ENCODE results near the gene DPH7. TPM values are rescaled to one million over a fixed set of nuclear protein-coding genes. Genes with fewer than 3 reads are reported as not detected.

The DPH7 gene
- total RNA-seq, 2 experiments from 2014 or later: 49.1 to 49.2 TPM

- Mint-ChIP-seq H3K4me3 (no peak overlapping the region), H3K4me1 (peaks cover 8% of the 10 kb centered on the region), H3K9me3 (no peaks in the 10 kb centered on the region), H3K27ac (no peak overlapping the region), H3K27me3 (no peaks in the 10 kb centered on the region), H3K36me3 (no peaks in the 10 kb centered on the region)
- POLR2A ChIA-PET: interaction anchor here (2.0 kb wide), 1 partner anchor 23 kb away, joined by 4 read pairs; the partner anchor contains the start of gene ZMYND19
- DNase-seq (no peak), ATAC-seq (ENCODE audit: low read depth) (no peak)
These were observed 35.2 kb upstream of the DPH7 start for GRCh38 chr9:137613738-137614523.

GRCh38 chr9:137613259-137613658 lies 34.5 kb upstream of the DPH7 start:
- no peak overlapping the region for H3K4me3 Mint-ChIP-seq
- POLR2A ChIA-PET: interaction anchor here (0.8 to 2.0 kb wide), 2 partner anchors 9 to 22 kb away, joined by 3 to 4 read pairs; partner anchors contain the start of gene ZMYND19
- DNase-seq: no peak
- ATAC-seq (ENCODE audit: low read depth): no peak
- no peaks in the 10 kb centered on the region for H3K27me3 Mint-ChIP-seq
- peaks cover 8% of the 10 kb centered on the region for H3K4me1 Mint-ChIP-seq
- H3K9me3 Mint-ChIP-seq: no peaks in the 10 kb centered on the region
- H3K27ac Mint-ChIP-seq: no peak overlapping the region
- H3K36me3 Mint-ChIP-seq: no peaks in the 10 kb centered on the region

- H3K4me1 Mint-ChIP-seq: peaks cover 6% of the 10 kb centered on the region
- DNase-seq (no peak), ATAC-seq (ENCODE audit: low read depth) (no peak)
- POLR2A ChIA-PET: interaction anchor here (0.8 to 2.0 kb wide), 2 partner anchors 9 to 22 kb away, joined by 3 to 4 read pairs; partner anchors contain the start of gene ZMYND19
- H3K4me3 Mint-ChIP-seq: no peak overlapping the region
- H3K36me3 Mint-ChIP-seq: no peaks in the 10 kb centered on the region
- no peaks in the 10 kb centered on the region for H3K27me3 Mint-ChIP-seq
- no peak overlapping the region for H3K27ac Mint-ChIP-seq
- no peaks in the 10 kb centered on the region for H3K9me3 Mint-ChIP-seq
These were observed 34.0 kb upstream of the DPH7 start for GRCh38 chr9:137612741-137613142.

- POLR2A ChIA-PET: no interaction called here
- H3K27me3 Mint-ChIP-seq: no peaks in the 10 kb centered on the region
- no peak overlapping the region for H3K4me3 Mint-ChIP-seq
- peaks cover 6% of the 10 kb centered on the region for H3K4me1 Mint-ChIP-seq
- H3K36me3 Mint-ChIP-seq: no peaks in the 10 kb centered on the region
- ATAC-seq (ENCODE audit: low read depth) (peak; percentile 23), DNase-seq (no peak)
- H3K9me3 Mint-ChIP-seq: no peaks in the 10 kb centered on the region
- peak overlapping the region; percentile 7 for H3K27ac Mint-ChIP-seq
These were observed 33.2 kb upstream of the DPH7 start for GRCh38 chr9:137611623-137612609.

DNA sequence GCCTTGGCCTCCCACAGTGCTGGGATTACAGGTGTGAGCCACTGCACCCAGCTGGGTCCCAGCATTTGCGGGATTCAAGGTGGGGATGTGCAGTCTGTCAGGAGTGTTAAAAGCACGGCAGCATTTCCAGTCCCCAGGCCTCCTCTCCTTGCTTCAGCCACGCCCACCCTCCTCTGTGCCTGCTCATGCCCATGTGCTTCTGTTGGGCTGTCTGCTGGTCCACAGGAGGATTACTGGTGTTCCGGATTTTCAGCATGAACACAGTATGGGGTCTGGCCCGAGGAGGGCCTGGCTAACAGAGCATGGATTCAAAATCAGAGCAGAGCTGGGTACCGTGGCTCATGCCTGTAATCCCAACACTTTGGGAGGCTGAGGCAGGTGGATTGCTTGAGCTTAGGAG lies 32.2 kb upstream of the DPH7 start:
- ATAC-seq (ENCODE audit: low read depth) (no peak), DNase-seq (no peak)
- Mint-ChIP-seq H3K4me3 (no peak overlapping the region), H3K27me3 (no peaks in the 10 kb centered on the region), H3K27ac (peak overlapping the region; percentile 7), H3K36me3 (no peaks in the 10 kb centered on the region), H3K9me3 (no peaks in the 10 kb centered on the region), H3K4me1 (peaks cover 8% of the 10 kb centered on the region)
- POLR2A ChIA-PET: interaction anchor here (1.3 kb wide), 1 partner anchor 8 kb away, joined by 4 read pairs; the partner anchor contains the start of gene EHMT1

DNA sequence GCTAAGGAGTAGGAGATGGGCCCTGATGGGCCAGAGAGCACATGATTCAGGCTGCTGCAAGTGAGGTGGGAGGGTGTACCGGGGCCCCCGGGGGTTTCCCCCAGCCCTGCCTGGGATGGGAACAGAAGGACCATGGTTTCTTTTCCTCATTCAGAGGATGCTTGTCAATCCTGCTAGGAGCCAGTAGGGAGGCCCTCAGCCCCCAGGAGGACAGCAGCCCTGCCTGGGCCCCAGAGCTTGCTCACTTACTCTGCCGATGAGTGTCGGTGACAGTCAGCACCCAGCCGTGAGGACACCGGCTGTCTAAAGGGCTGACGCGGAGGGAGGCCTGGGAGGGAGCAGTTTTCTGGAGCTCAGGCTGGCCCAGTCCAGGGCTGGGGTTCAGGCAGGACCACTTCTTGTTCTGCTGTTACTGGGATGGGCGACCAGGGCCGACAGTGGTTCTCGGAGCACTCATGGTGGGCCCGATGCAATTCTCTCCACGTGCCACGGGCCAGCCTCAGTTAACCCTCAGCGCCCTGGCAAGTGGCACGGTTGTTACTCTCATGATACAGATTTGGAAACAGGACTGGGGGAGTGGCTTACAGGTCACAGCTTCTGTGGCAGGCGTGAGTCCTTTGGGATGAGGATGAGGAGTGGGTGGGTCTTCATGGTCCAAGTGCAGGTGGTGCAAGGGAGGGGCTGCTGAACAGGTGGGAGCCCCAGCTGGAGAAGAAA lies 28.6 kb upstream of the DPH7 start:
- DNase-seq: no peak
- Mint-ChIP-seq H3K27me3 (peaks cover 2% of the 10 kb centered on the region), H3K4me1 (peaks cover 18% of the 10 kb centered on the region), H3K36me3 (no peaks in the 10 kb centered on the region), H3K4me3 (peak overlapping the region; percentile 83), H3K27ac (no peak overlapping the region), H3K9me3 (no peaks in the 10 kb centered on the region)
- no peak for ATAC-seq (ENCODE audit: low read depth)
- POLR2A ChIA-PET: interaction anchor here (0.6 to 2.4 kb wide), 3 partner anchors 8 to 15 kb away, joined by 3 to 16 read pairs (median 3); partner anchors contain the start of gene EHMT1

GRCh38 chr9:137606734-137607138 lies 28.0 kb upstream of the DPH7 start:
- Mint-ChIP-seq H3K36me3 (no peaks in the 10 kb centered on the region), H3K27ac (no peak overlapping the region), H3K4me3 (peak overlapping the region; percentile 83), H3K4me1 (peaks cover 18% of the 10 kb centered on the region), H3K9me3 (no peaks in the 10 kb centered on the region), H3K27me3 (peaks cover 2% of the 10 kb centered on the region)
- DNase-seq: no peak
- ATAC-seq (ENCODE audit: low read depth): no peak
- POLR2A ChIA-PET: interaction anchor here (2.4 kb wide), 1 partner anchor 12 kb away, joined by 16 read pairs; the partner anchor contains the start of gene EHMT1

DNA sequence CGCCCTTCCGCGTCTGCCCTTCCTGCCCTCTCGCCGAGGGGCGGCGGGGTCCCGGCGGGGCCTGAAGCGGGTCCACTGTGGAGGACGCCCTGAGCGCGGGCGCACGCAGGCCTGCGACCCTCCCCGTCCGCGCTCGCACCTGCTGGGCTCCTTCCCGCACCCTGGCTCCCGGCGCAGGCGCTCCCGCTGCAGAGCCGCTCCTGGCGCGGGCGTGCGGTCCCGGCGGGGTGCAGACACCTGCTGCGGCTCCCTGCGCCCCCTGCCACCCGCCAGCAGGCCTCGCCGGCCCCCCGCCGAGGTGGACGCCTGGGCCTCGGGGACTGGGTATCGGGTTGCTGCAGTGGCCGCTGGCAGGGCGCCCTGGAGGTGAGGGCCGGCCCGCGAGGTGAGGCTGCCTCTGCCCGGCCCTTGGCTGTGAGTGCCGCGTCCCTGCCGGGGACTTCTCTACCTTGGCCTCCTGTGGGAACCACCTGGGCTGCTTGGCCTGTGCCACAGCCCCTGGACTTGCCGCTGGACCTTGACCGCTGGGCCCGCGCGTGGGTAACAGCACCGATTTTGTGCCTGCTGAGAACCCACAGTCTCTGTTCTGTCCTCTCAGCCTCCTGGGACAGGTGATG lies 27.4 kb upstream of the DPH7 start:
- no peak for DNase-seq
- peaks cover 16% of the 10 kb centered on the region for H3K4me1 Mint-ChIP-seq
- peak overlapping the region; percentile 83 for H3K4me3 Mint-ChIP-seq
- POLR2A ChIA-PET: interaction anchor here (1.4 to 2.4 kb wide), 2 partner anchors 13 kb away, joined by 8 to 16 read pairs; partner anchors contain the start of gene EHMT1
- H3K36me3 Mint-ChIP-seq: no peaks in the 10 kb centered on the region
- peak; percentile 7 for ATAC-seq (ENCODE audit: low read depth)
- H3K27ac Mint-ChIP-seq: peak overlapping the region; percentile 23
- H3K27me3 Mint-ChIP-seq: peaks cover 2% of the 10 kb centered on the region
- no peaks in the 10 kb centered on the region for H3K9me3 Mint-ChIP-seq

- Mint-ChIP-seq H3K4me3 (peak within 1 kb of the TSS; percentile 83), H3K4me1 (peaks cover 16% of the 10 kb centered on the region), H3K36me3 (no peaks in the 10 kb centered on the region), H3K9me3 (no peaks in the 10 kb centered on the region), H3K27me3 (peaks cover 2% of the 10 kb centered on the region), H3K27ac (peak within 1 kb of the TSS; percentile 23)
- POLR2A ChIA-PET: interaction anchor here (0.5 to 1.4 kb wide), 6 partner anchors 14 to 365 kb away, joined by 3 to 8 read pairs (median 4); partner anchors contain the start of genes DPH7, EHMT1, TUBB4B and ZMYND19
- ATAC-seq (ENCODE audit: low read depth) (peak; percentile 95), DNase-seq (peak; percentile 89)
These were observed 26.6 kb upstream of the DPH7 start, which contains the start of gene ARRDC1 for GRCh38 chr9:137605121-137606004. TSS of gene ARRDC1 (plus strand) at chr9:137605686. CDS start at chr9:137605718, 32 bp downstream.

- Mint-ChIP-seq H3K36me3 (no peaks in the 10 kb centered on the region), H3K27me3 (peaks cover 2% of the 10 kb centered on the region), H3K4me1 (peaks cover 16% of the 10 kb centered on the region), H3K9me3 (no peaks in the 10 kb centered on the region), H3K4me3 (peak overlapping the region; percentile 39), H3K27ac (no peak overlapping the region)
- POLR2A ChIA-PET: interaction anchor here (1.0 to 1.4 kb wide), 4 partner anchors 14 to 364 kb away, joined by 3 to 8 read pairs (median 4); partner anchors contain the start of genes DPH7, EHMT1, TUBB4B and ZMYND19
- ATAC-seq (ENCODE audit: low read depth) (no peak), DNase-seq (no peak)
These were observed 25.8 kb upstream of the DPH7 start for GRCh38 chr9:137604345-137605086.

GRCh38 chr9:137603879-137604278 lies 25.2 kb upstream of the DPH7 start:
- Mint-ChIP-seq H3K4me3 (peak overlapping the region; percentile 39), H3K27ac (no peak overlapping the region)

More at GRCh38 chr9:137603879-137604278, 25.2 kb upstream of the DPH7 start:
- ATAC-seq (ENCODE audit: low read depth): no peak
- Mint-ChIP-seq H3K27me3 (peaks cover 2% of the 10 kb centered on the region), H3K36me3 (no peaks in the 10 kb centered on the region), H3K9me3 (no peaks in the 10 kb centered on the region), H3K4me1 (peaks cover 16% of the 10 kb centered on the region)
- POLR2A ChIA-PET: interaction anchor here (0.9 kb wide), 1 partner anchor 15 kb away, joined by 4 read pairs; the partner anchor contains the start of gene EHMT1
- no peak for DNase-seq

Measured in activated naive CD8-positive, alpha-beta T cell treated with anti-CD3 and anti-CD28 coated beads, Interleukin-2, amount 10 ng/mL, durations not matched to agents 7 days and 5 days (primary cell).